Measurements from ENCODE around the gene ZNF827. TPM values are rescaled to one million over a fixed set of nuclear protein-coding genes. Genes with fewer than 3 reads are reported as not detected.

The ZNF827 gene
- total RNA-seq, 1 donor from 2014 or later: 9.4 TPM

- Histone ChIP-seq H3K27ac (ENCODE audit: low read depth, low read length) (no peak overlapping the region), H3K4me1 (ENCODE audit: control insufficient read depth in 3 of 3, insufficient read depth in 3 of 3, low read length in 3 of 3) (peaks cover 39 to 50% (median 43%) of the 10 kb centered on the region in 3 donors), H3K4me3 (ENCODE audit: low read length in 3 of 3) (no peak overlapping the region), H3K9ac (ENCODE audit: low read depth in 1 of 3, low read length in 3 of 3) (no peak overlapping the region), H3K9me3 (ENCODE audit: control insufficient read depth in 3 of 3, low read length in 3 of 3) (no peaks in the 10 kb centered on the region), H3K36me3 (ENCODE audit: control insufficient read depth in 3 of 3, insufficient read depth in 3 of 3, low read length in 3 of 3) (peaks cover 0 to 10% (median 5%) of the 10 kb centered on the region in 3 donors), H3K27me3 (ENCODE audit: control insufficient read depth in 3 of 3, insufficient read depth in 3 of 3, low read length in 3 of 3) (no peaks in the 10 kb centered on the region)
These were observed 55.4 kb downstream of the ZNF827 start for GRCh38 chr4:145883101-145883694.

GRCh38 chr4:145882604-145883003 is 56.0 kb downstream of the ZNF827 start:
- Histone ChIP-seq H3K4me1 (ENCODE audit: control insufficient read depth in 3 of 3, insufficient read depth in 3 of 3, low read length in 3 of 3) (peaks cover 35 to 47% (median 40%) of the 10 kb centered on the region in 3 donors), H3K4me3 (ENCODE audit: low read length in 3 of 3) (no peak overlapping the region), H3K9me3 (ENCODE audit: control insufficient read depth in 3 of 3, low read length in 3 of 3) (no peaks in the 10 kb centered on the region), H3K27me3 (ENCODE audit: control insufficient read depth in 3 of 3, insufficient read depth in 3 of 3, low read length in 3 of 3) (no peaks in the 10 kb centered on the region), H3K27ac (ENCODE audit: low read depth, low read length) (no peak overlapping the region), H3K36me3 (ENCODE audit: control insufficient read depth in 3 of 3, insufficient read depth in 3 of 3, low read length in 3 of 3) (peaks cover 0 to 10% (median 5%) of the 10 kb centered on the region in 3 donors), H3K9ac (ENCODE audit: low read depth in 1 of 3, low read length in 3 of 3) (peak overlapping the region in 1 of 3 donors; percentile 18)

- Histone ChIP-seq H3K9me3 (ENCODE audit: control insufficient read depth in 3 of 3, low read length in 3 of 3) (no peaks in the 10 kb centered on the region), H3K36me3 (ENCODE audit: control insufficient read depth in 3 of 3, insufficient read depth in 3 of 3, low read length in 3 of 3) (peaks cover 0 to 10% (median 5%) of the 10 kb centered on the region in 3 donors), H3K9ac (ENCODE audit: low read depth in 1 of 3, low read length in 3 of 3) (no peak overlapping the region), H3K4me1 (ENCODE audit: control insufficient read depth in 3 of 3, insufficient read depth in 3 of 3, low read length in 3 of 3) (peaks cover 32 to 43% (median 37%) of the 10 kb centered on the region in 3 donors), H3K27me3 (ENCODE audit: control insufficient read depth in 3 of 3, insufficient read depth in 3 of 3, low read length in 3 of 3) (no peaks in the 10 kb centered on the region), H3K4me3 (ENCODE audit: low read length in 3 of 3) (no peak overlapping the region), H3K27ac (ENCODE audit: low read depth, low read length) (no peak overlapping the region)
These were observed 56.6 kb downstream of the ZNF827 start for GRCh38 chr4:145881989-145882388.

GRCh38 chr4:145881576-145881975 is 57.0 kb downstream of the ZNF827 start:
- no peak overlapping the region for H3K4me3 ChIP-seq (ENCODE audit: low read length in 3 of 3)
- no peaks in the 10 kb centered on the region for H3K27me3 ChIP-seq (ENCODE audit: control insufficient read depth in 3 of 3, insufficient read depth in 3 of 3, low read length in 3 of 3)
- no peak overlapping the region for H3K27ac ChIP-seq (ENCODE audit: low read depth, low read length)
- no peak overlapping the region for H3K9ac ChIP-seq (ENCODE audit: low read depth in 1 of 3, low read length in 3 of 3)
- no peaks in the 10 kb centered on the region for H3K9me3 ChIP-seq (ENCODE audit: control insufficient read depth in 3 of 3, low read length in 3 of 3)
- H3K4me1 ChIP-seq (ENCODE audit: control insufficient read depth in 3 of 3, insufficient read depth in 3 of 3, low read length in 3 of 3): peaks cover 29 to 41% (median 33%) of the 10 kb centered on the region in 3 donors
- peaks cover 0 to 10% (median 5%) of the 10 kb centered on the region in 3 donors for H3K36me3 ChIP-seq (ENCODE audit: control insufficient read depth in 3 of 3, insufficient read depth in 3 of 3, low read length in 3 of 3)

- Histone ChIP-seq H3K4me3 (ENCODE audit: low read length in 3 of 3) (no peak overlapping the region), H3K27ac (ENCODE audit: low read depth, low read length) (no peak overlapping the region), H3K9me3 (ENCODE audit: control insufficient read depth in 3 of 3, low read length in 3 of 3) (no peaks in the 10 kb centered on the region), H3K4me1 (ENCODE audit: control insufficient read depth in 3 of 3, insufficient read depth in 3 of 3, low read length in 3 of 3) (peaks cover 20 to 32% (median 23%) of the 10 kb centered on the region in 3 donors), H3K27me3 (ENCODE audit: control insufficient read depth in 3 of 3, insufficient read depth in 3 of 3, low read length in 3 of 3) (no peaks in the 10 kb centered on the region), H3K9ac (ENCODE audit: low read depth in 1 of 3, low read length in 3 of 3) (no peak overlapping the region), H3K36me3 (ENCODE audit: control insufficient read depth in 3 of 3, insufficient read depth in 3 of 3, low read length in 3 of 3) (peaks cover 0 to 3% (median under 1%) of the 10 kb centered on the region in 3 donors)
These were observed 58.2 kb downstream of the ZNF827 start for GRCh38 chr4:145880355-145880960.

GRCh38 chr4:145879598-145879997 is 59.0 kb downstream of the ZNF827 start:
- H3K4me1 ChIP-seq (ENCODE audit: control insufficient read depth in 3 of 3, insufficient read depth in 3 of 3, low read length in 3 of 3): peaks cover 20 to 32% (median 23%) of the 10 kb centered on the region in 3 donors
- no peaks in the 10 kb centered on the region for H3K9me3 ChIP-seq (ENCODE audit: control insufficient read depth in 3 of 3, low read length in 3 of 3)
- peaks cover 0 to 3% (median 0%) of the 10 kb centered on the region in 3 donors for H3K36me3 ChIP-seq (ENCODE audit: control insufficient read depth in 3 of 3, insufficient read depth in 3 of 3, low read length in 3 of 3)
- H3K4me3 ChIP-seq (ENCODE audit: low read length in 3 of 3): no peak overlapping the region
- no peak overlapping the region for H3K27ac ChIP-seq (ENCODE audit: low read depth, low read length)
- H3K27me3 ChIP-seq (ENCODE audit: control insufficient read depth in 3 of 3, insufficient read depth in 3 of 3, low read length in 3 of 3): no peaks in the 10 kb centered on the region
- no peak overlapping the region for H3K9ac ChIP-seq (ENCODE audit: low read depth in 1 of 3, low read length in 3 of 3)

- no peaks in the 10 kb centered on the region for H3K27me3 ChIP-seq (ENCODE audit: control insufficient read depth in 3 of 3, insufficient read depth in 3 of 3, low read length in 3 of 3)
- no peak overlapping the region for H3K4me3 ChIP-seq (ENCODE audit: low read length in 3 of 3)
- no peak overlapping the region for H3K27ac ChIP-seq (ENCODE audit: low read depth, low read length)
- H3K36me3 ChIP-seq (ENCODE audit: control insufficient read depth in 3 of 3, insufficient read depth in 3 of 3, low read length in 3 of 3): no peaks in the 10 kb centered on the region
- peaks cover 20 to 32% (median 23%) of the 10 kb centered on the region in 3 donors for H3K4me1 ChIP-seq (ENCODE audit: control insufficient read depth in 3 of 3, insufficient read depth in 3 of 3, low read length in 3 of 3)
- H3K9me3 ChIP-seq (ENCODE audit: control insufficient read depth in 3 of 3, low read length in 3 of 3): no peaks in the 10 kb centered on the region
- no peak overlapping the region for H3K9ac ChIP-seq (ENCODE audit: low read depth in 1 of 3, low read length in 3 of 3)
These were observed 59.9 kb downstream of the ZNF827 start for GRCh38 chr4:145878501-145879435.

- Histone ChIP-seq H3K4me3 (ENCODE audit: low read length in 3 of 3) (no peak overlapping the region), H3K4me1 (ENCODE audit: control insufficient read depth in 3 of 3, insufficient read depth in 3 of 3, low read length in 3 of 3) (peaks cover 11 to 16% (median 15%) of the 10 kb centered on the region in 3 donors), H3K9ac (ENCODE audit: low read depth in 1 of 3, low read length in 3 of 3) (no peak overlapping the region), H3K36me3 (ENCODE audit: control insufficient read depth in 3 of 3, insufficient read depth in 3 of 3, low read length in 3 of 3) (no peaks in the 10 kb centered on the region), H3K9me3 (ENCODE audit: control insufficient read depth in 3 of 3, low read length in 3 of 3) (no peaks in the 10 kb centered on the region), H3K27ac (ENCODE audit: low read depth, low read length) (no peak overlapping the region), H3K27me3 (ENCODE audit: control insufficient read depth in 3 of 3, insufficient read depth in 3 of 3, low read length in 3 of 3) (no peaks in the 10 kb centered on the region)
These were observed 62.0 kb downstream of the ZNF827 start for GRCh38 chr4:145876531-145877180.

- Histone ChIP-seq H3K36me3 (ENCODE audit: control insufficient read depth in 3 of 3, insufficient read depth in 3 of 3, low read length in 3 of 3) (no peaks in the 10 kb centered on the region), H3K27ac (ENCODE audit: low read depth, low read length) (no peak overlapping the region), H3K27me3 (ENCODE audit: control insufficient read depth in 3 of 3, insufficient read depth in 3 of 3, low read length in 3 of 3) (no peaks in the 10 kb centered on the region), H3K4me1 (ENCODE audit: control insufficient read depth in 3 of 3, insufficient read depth in 3 of 3, low read length in 3 of 3) (peaks cover 14 to 15% (median 15%) of the 10 kb centered on the region in 3 donors), H3K9ac (ENCODE audit: low read depth in 1 of 3, low read length in 3 of 3) (no peak overlapping the region), H3K4me3 (ENCODE audit: low read length in 3 of 3) (no peak overlapping the region), H3K9me3 (ENCODE audit: control insufficient read depth in 3 of 3, low read length in 3 of 3) (no peaks in the 10 kb centered on the region)
These were observed 64.7 kb downstream of the ZNF827 start for GRCh38 chr4:145873901-145874300.

Measured in skeletal muscle tissue (tissue), 4 donors.